OCI-LY7 (cell line): ENCODE results near the gene NIF3L1. TPM values are rescaled to one million over a fixed set of nuclear protein-coding genes. Genes with fewer than 3 reads are reported as not detected.

Experiments used
- BruUV-seq: library from RNA; stranded (reverse); fragments of 400-500 nt; replicated peaks from 2 replicates; lab custom pipeline; 2021; lab: Mats Ljungman, UMichigan
- CTCF ChIA-PET: fragments of 300-600 bp; sonication (Branson Sonifier 250); formaldehyde crosslinking; loops from one replicate; lab custom pipeline; 2022; ENCODE audit warnings: antibody characterized with exemption; ENCODE audit not compliant: unreplicated experiment; lab: Charles Lee
- POLR2A ChIA-PET: fragments of 300-600 bp; sonication (Branson Sonifier 250); formaldehyde crosslinking; loops from one replicate; lab custom pipeline; 2022; ENCODE audit warnings: antibody characterized with exemption; lab: Charles Lee
- DNase-seq: peaks from one replicate; pipeline ENCODE4 v3.0.0-alpha.2; 2015; ENCODE audit warnings: low spot score
- H2AFZ ChIP-seq: fragments of 200-600 bp; sonication (generic), shearing (Covaris generic); 2 replicates; pipeline ENCODE4 v1.6.1; 2014; ENCODE audit warnings: mild to moderate bottlenecking, antibody characterized with exemption, low read length, moderate library complexity
- H3K27ac ChIP-seq: fragments of 200-600 bp; sonication (generic); 2 replicates; pipeline ENCODE4 v1.5.1; 2014; ENCODE audit warnings: mixed run types, low read depth, mild to moderate bottlenecking, moderate library complexity, low read length, inconsistent platforms; ENCODE audit not compliant: poor library complexity, severe bottlenecking
- H3K36me3 ChIP-seq: fragments of 200-600 bp; sonication (generic); 2 replicates; pipeline ENCODE4 v1.6.1; 2014; ENCODE audit warnings: mild to moderate bottlenecking, antibody characterized with exemption, low read length, moderate library complexity, mixed read lengths; ENCODE audit not compliant: insufficient read depth
- H3K4me1 ChIP-seq: fragments of 200-600 bp; sonication (generic); 2 replicates; pipeline ENCODE4 v1.5.1; 2014; ENCODE audit warnings: mild to moderate bottlenecking, low read length; ENCODE audit not compliant: insufficient read depth, poor library complexity, severe bottlenecking
- H3K4me2 ChIP-seq: fragments of 200-600 bp; sonication (generic); 2 replicates; pipeline ENCODE4 v1.6.1; 2014; ENCODE audit warnings: mild to moderate bottlenecking, low read length
- H3K4me3 ChIP-seq: fragments of 200-600 bp; sonication (generic); 2 replicates; pipeline ENCODE4 v1.5.1; 2014; ENCODE audit warnings: mild to moderate bottlenecking, low read depth, low read length; ENCODE audit not compliant: poor library complexity, severe bottlenecking
- H3K79me2 ChIP-seq: fragments of 200-600 bp; sonication (generic); 2 replicates; pipeline ENCODE4 v1.6.1; 2016; ENCODE audit warnings: low read depth, mild to moderate bottlenecking, low read length, moderate library complexity, mixed read lengths; ENCODE audit not compliant: insufficient read depth
- H3K9me2 ChIP-seq: fragments of 200-600 bp; sonication (generic); 2 replicates; pipeline ENCODE4 v1.6.1; 2016; ENCODE audit warnings: mild to moderate bottlenecking, low read length, mixed read lengths; ENCODE audit not compliant: insufficient read depth
- H3K9me3 ChIP-seq: fragments of 200-600 bp; sonication (generic); 2 replicates; pipeline ENCODE4 v1.6.1; 2014; ENCODE audit warnings: mild to moderate bottlenecking, mixed run types, low read length, mixed read lengths
- H4K20me1 ChIP-seq: fragments of 200-600 bp; sonication (generic); 2 replicates; pipeline ENCODE4 v1.6.1; 2014; ENCODE audit warnings: mild to moderate bottlenecking, antibody characterized with exemption, low read length, moderate library complexity, mixed read lengths; ENCODE audit not compliant: insufficient read depth
- EZH2phosphoT487 ChIP-seq: fragments of 200-600 bp; sonication (generic); IDR thresholded peaks from 2 replicates; pipeline ENCODE4 v1.6.1; 2018; ENCODE audit warnings: low read depth, borderline replicate concordance, mild to moderate bottlenecking, mixed run types, antibody characterized with exemption, low read length, moderate library complexity, mixed read lengths
- intact Hi-C: fragments of 100-400 bp; cut with micrococcal nuclease; formaldehyde crosslinking; loops from one replicate; pipeline ENCODE4 v1.10.0; 2022; ENCODE audit not compliant: unreplicated experiment
- total RNA-seq, 2 experiments: library from RNA; depleted of rRNA in 1 of 2; stranded (reverse); fragments of >200 nt in 1 of 2; shearing (Covaris generic) in 1 of 2; gene quantifications; 2 replicates each; pipeline ENCODE4 v1.2.3, GENCODE V29; 2014 to 2022
- TF ChIP-seq, protein P1 (sequence below): fragments of 200-600 bp; sonication (generic); conservative IDR thresholded peaks from 2 replicates; pipeline ENCODE4 v1.5.1; 2014; ENCODE audit warnings: mild to moderate bottlenecking, antibody characterized with exemption, low read length, moderate library complexity, mixed read lengths

NIF3L1 gene
- total RNA-seq, 2 experiments from 2014 or later: 60.4 to 68.4 TPM

DNA sequence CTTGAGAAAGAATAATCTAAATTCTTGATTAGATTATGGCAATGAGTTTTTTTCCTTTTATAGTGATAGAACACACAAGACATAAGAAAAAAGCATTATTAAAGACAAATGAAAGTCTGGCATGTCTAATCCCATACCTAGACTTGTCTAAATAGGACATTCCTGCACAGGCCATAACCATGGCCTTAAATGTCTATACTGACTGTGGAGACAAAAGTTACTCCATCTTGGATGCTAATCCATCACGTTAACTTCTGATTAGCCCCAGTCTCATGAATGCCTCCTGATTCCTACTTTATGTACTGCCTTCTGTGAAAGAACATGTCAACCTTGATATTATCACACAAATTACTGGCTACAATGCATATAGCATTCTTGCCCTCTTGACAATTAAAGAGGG, 50.7 kb downstream of the NIF3L1 start:
- Histone ChIP-seq H3K4me1 (no peaks in the 10 kb centered on the region), H3K27ac (no peak overlapping the region), H3K36me3 (peaks cover 91% of the 10 kb centered on the region), H3K4me2 (no peak overlapping the region), H3K9me2 (no peaks in the 10 kb centered on the region), H3K9me3 (no peaks in the 10 kb centered on the region), H3K79me2 (no peaks in the 10 kb centered on the region), H2AFZ (no peak overlapping the region), H4K20me1 (no peaks in the 10 kb centered on the region), H3K4me3 (no peak overlapping the region)
- intact Hi-C loops: no loop called here
- ChIA-PET POLR2A (interaction anchor here (0.5 to 1.3 kb wide), 3 partner anchors 15 to 286 kb away, joined by 3 read pairs; partner anchors contain the start of gene ORC2), CTCF (no interaction called here)
- no TSS peak for BruUV-seq
- no peak for DNase-seq
- TF ChIP-seq, protein P1, sequence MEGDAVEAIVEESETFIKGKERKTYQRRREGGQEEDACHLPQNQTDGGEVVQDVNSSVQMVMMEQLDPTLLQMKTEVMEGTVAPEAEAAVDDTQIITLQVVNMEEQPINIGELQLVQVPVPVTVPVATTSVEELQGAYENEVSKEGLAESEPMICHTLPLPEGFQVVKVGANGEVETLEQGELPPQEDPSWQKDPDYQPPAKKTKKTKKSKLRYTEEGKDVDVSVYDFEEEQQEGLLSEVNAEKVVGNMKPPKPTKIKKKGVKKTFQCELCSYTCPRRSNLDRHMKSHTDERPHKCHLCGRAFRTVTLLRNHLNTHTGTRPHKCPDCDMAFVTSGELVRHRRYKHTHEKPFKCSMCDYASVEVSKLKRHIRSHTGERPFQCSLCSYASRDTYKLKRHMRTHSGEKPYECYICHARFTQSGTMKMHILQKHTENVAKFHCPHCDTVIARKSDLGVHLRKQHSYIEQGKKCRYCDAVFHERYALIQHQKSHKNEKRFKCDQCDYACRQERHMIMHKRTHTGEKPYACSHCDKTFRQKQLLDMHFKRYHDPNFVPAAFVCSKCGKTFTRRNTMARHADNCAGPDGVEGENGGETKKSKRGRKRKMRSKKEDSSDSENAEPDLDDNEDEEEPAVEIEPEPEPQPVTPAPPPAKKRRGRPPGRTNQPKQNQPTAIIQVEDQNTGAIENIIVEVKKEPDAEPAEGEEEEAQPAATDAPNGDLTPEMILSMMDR: no peak
- TF ChIP-seq EZH2phosphoT487: no peak

DNA sequence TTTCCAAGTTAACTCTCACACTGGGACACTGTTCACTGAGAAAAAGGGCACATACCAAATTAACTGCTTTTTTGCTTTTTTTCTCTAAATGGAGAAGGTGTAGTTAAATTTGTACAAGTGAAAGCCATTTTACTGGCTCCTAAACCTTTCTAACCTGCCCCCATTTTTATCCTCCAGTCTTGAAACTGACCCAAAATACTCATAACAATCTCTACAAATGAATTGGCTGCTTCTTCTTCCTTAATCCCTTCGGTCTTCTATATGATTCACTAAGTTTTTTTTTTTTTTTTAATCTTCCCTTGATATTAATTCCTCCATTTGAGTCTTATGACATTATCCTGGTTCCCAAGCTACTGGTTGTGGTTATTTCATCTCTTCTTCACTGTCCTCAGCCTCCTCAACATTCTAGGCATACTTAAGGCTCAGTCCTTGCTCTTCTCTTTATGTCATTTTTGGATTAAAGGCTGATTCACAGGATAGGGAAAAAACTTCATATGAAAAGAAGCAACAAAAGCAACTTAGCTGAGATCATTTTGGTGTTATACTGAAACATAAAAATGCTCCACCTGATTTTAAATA, 54.4 kb downstream of the NIF3L1 start:
- intact Hi-C loops: no loop called here
- Histone ChIP-seq H3K4me1 (no peaks in the 10 kb centered on the region), H3K9me2 (no peaks in the 10 kb centered on the region), H2AFZ (no peak overlapping the region), H4K20me1 (no peaks in the 10 kb centered on the region), H3K36me3 (peaks cover 91% of the 10 kb centered on the region), H3K4me3 (no peak overlapping the region), H3K79me2 (no peaks in the 10 kb centered on the region), H3K9me3 (no peaks in the 10 kb centered on the region), H3K27ac (no peak overlapping the region), H3K4me2 (no peak overlapping the region)
- POLR2A ChIA-PET: interaction anchor here (0.6 kb wide), 1 partner anchor 1812 kb away, joined by 4 read pairs; no protein-coding TSS in a partner anchor
- no TSS peak for BruUV-seq
- TF ChIP-seq, protein P1: no peak
- no peak for TF ChIP-seq EZH2phosphoT487
- CTCF ChIA-PET: no interaction called here
- DNase-seq: no peak
